K562 (cell line): ENCODE measurements around the gene BCL2L12. TPM values are rescaled to one million over a fixed set of nuclear protein-coding genes. Genes with fewer than 3 reads are reported as not detected.
A peak's percentile ranks its signal among the peaks of the same experiment; 100 is the strongest.

Experiments
- BHLHE40 ChIP-seq: IDR thresholded peaks from 2 replicates; pipeline ENCODE4 v1.6.1; 2011; ENCODE audit warnings: low read length, improper control_type of control experiment
- CBX3 ChIP-seq, 2 experiments: IDR thresholded peaks; 1 replicate in 1 of 2; 2 replicates in 1 of 2; pipeline ENCODE4 v1.6.1; 2012; ENCODE audit warnings: inconsistent platforms in 2 of 2, low read length in 2 of 2, borderline replicate concordance in 1 of 2, control low read depth in 1 of 2
- ETV1 ChIP-seq: fragments of 450-650 bp; conservative IDR thresholded peaks from 2 replicates; pipeline ENCODE4 v1.6.1; 2016; ENCODE audit warnings: missing genetic modification characterization, control low read depth, low read depth, missing compliant biosample characterization
- ETV6 ChIP-seq, 3 experiments: fragments of 150-350 bp in 1 of 3; sonication (generic) in 1 of 3; formaldehyde crosslinking in 1 of 3; IDR thresholded peaks; 2 replicates each; pipeline versions ENCODE4 v1.6.1 to v1.8.0; 2014 to 2022; ENCODE audit warnings: borderline replicate concordance in 2 of 3, low read depth in 2 of 3, antibody characterized with exemption in 1 of 3, low read length in 1 of 3, mild to moderate bottlenecking in 1 of 3, missing genetic modification reagents in 1 of 3
- FOXK2 ChIP-seq, 2 experiments: fragments of 450-650 bp; IDR thresholded peaks in 1 of 2; conservative IDR thresholded peaks in 1 of 2; 2 replicates each; pipeline ENCODE4 v1.6.1; 2016; ENCODE audit warnings: low read depth in 2 of 2, mild to moderate bottlenecking in 1 of 2
- FUS ChIP-seq: fragments of 200-400 bp; formaldehyde crosslinking; optimal IDR thresholded peaks from 2 replicates; pipeline ENCODE3; 2017; ENCODE audit warnings: low read depth, low read length
- GABPB1 ChIP-seq: sonication (generic); formaldehyde crosslinking; IDR thresholded peaks from 2 replicates; pipeline ENCODE4 v1.8.0; 2022; ENCODE audit warnings: mild to moderate bottlenecking, missing genetic modification reagents
- JUND ChIP-seq, 2 experiments: IDR thresholded peaks; 2 replicates in 1 of 2; 3 replicates in 1 of 2; pipeline ENCODE4 v1.6.1; 2011; ENCODE audit warnings: borderline replicate concordance in 2 of 2, low read depth in 2 of 2, low read length in 2 of 2, improper control_type of control experiment in 1 of 2, missing biosample characterization in 1 of 2, missing genetic modification characterization in 1 of 2, missing genetic modification reagents in 1 of 2
- NCOA1 ChIP-seq: fragments of 450-650 bp; IDR thresholded peaks from 2 replicates; pipeline ENCODE4 v1.6.1; 2016; ENCODE audit warnings: low read depth
- POLR3G ChIP-seq: IDR thresholded peaks from 2 replicates; pipeline ENCODE4 v1.6.1; 2011; ENCODE audit not compliant: insufficient read length, insufficient replicate concordance; ENCODE audit errors: extremely low read depth
- PPARD ChIP-seq: fragments of 250-450 bp; sonication (Bioruptor Pico); IDR thresholded peaks from 2 replicates; pipeline ENCODE4 v1.8.0; 2022; ENCODE audit warnings: inconsistent platforms, mild to moderate bottlenecking, moderate library complexity
- SLC30A9 ChIP-seq: fragments of 250-450 bp; sonication (Bioruptor Pico); IDR thresholded peaks from 2 replicates; pipeline ENCODE4 v1.8.0; 2022; ENCODE audit warnings: mild to moderate bottlenecking, moderate library complexity
- STAG1 ChIP-seq: sonication (generic); formaldehyde crosslinking; IDR thresholded peaks from 2 replicates; pipeline ENCODE4 v1.5.0; 2020; ENCODE audit warnings: missing genetic modification reagents, borderline replicate concordance
- TAF1 ChIP-seq: IDR thresholded peaks from 2 replicates; pipeline ENCODE4 v1.6.1; 2011; ENCODE audit warnings: mild to moderate bottlenecking, low read length, moderate library complexity; ENCODE audit not compliant: insufficient read depth, control insufficient read depth, severe bottlenecking; ENCODE audit errors: extremely low read depth
- ZNF184 ChIP-seq: sonication (generic); formaldehyde crosslinking; IDR thresholded peaks from 2 replicates; pipeline ENCODE4 v1.5.0; 2020; ENCODE audit warnings: missing genetic modification reagents
- ZNF239 ChIP-seq: fragments of 250-450 bp; sonication (Bioruptor Pico); IDR thresholded peaks from 2 replicates; pipeline ENCODE4 v1.4.0; 2020; ENCODE audit warnings: mild to moderate bottlenecking
- polyA plus RNA-seq, 8 experiments: library from polyadenylated mRNA; depleted of rRNA in 4 of 8; stranded (reverse) in 5 of 8; unstranded in 3 of 8; fragments of >200 nt; fragmentation: Nextera tagmentation in 2 of 8; fragmentation: Illumina TruSeq in 1 of 8; extraction: Ambion mirVana in 2 of 8; extraction: Trizol in 1 of 8; gene quantifications; 2 replicates each; pipeline versions ENCODE4 v1.2.1 to v1.2.3, GENCODE V29; 2011 to 2014; ENCODE audit warnings: inconsistent platforms in 1 of 8, missing spikeins in 1 of 8
- total RNA-seq, 7 experiments: library from RNA; depleted of rRNA in 6 of 7; stranded (reverse); fragments of >200 nt in 6 of 7; fragmentation: Illumina TruSeq in 2 of 7; extraction: Trizol in 2 of 7; gene quantifications; 2 replicates each; pipeline versions ENCODE4 v1.2.1 to v1.2.3, GENCODE V29; 2011 to 2021; ENCODE audit warnings: low replicate concordance in 1 of 7
- TF ChIP-seq, protein P1 (sequence below): fragments of 450-650 bp; IDR thresholded peaks from 2 replicates; pipeline ENCODE4 v1.6.1; 2016; ENCODE audit warnings: low read depth
- TF ChIP-seq, protein P2 (sequence below): fragments of 450-650 bp; IDR thresholded peaks from one replicate; pipeline ENCODE4 v1.6.1; 2018; ENCODE audit warnings: mild to moderate bottlenecking, moderate library complexity; ENCODE audit not compliant: partially characterized antibody

The BCL2L12 gene
- total and polyA plus RNA-seq, 9 of the 15 experiments (the other 6 are each of a cell fraction or from before 2014, with no cell fraction given): 7.4 to 263 (median 81.2) TPM

DNA sequence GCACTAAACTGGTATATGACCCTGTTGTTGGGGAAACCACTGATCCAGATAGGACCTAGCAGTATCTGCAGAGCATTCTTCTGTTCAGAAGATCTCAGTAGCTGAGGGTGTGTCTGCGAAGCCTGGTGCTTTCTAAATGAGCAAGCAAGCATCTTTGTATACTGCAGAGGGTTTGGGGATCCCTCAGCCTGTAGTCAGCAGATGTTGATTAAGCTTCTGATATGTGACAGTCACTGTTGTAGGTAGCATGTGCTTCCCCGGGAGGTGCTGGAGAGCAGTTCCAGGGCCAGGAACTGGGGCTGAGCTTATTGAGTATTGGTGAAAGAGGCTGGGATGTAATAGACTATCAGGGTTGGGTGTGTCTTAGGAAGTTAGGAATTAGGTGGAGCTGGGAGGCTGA, 22.3 kb upstream of the BCL2L12 start (continued):
- no peak for TF ChIP-seq ETV6 (IDR thresholded peaks at IDR 0.05; ENCODE audit: borderline replicate concordance in 1 of 2, low read depth in 2 of 2, low read length in 1 of 2)
- no peak for TF ChIP-seq ETV6 (CRISPR knock-in tag; IDR thresholded peaks at IDR 0.05; ENCODE audit: borderline replicate concordance)
- TF ChIP-seq BHLHE40: no peak
- TF ChIP-seq JUND (IDR thresholded peaks at IDR 0.05; ENCODE audit: borderline replicate concordance, low read depth, low read length): no peak
- TF ChIP-seq JUND (tag; IDR thresholded peaks at IDR 0.05; ENCODE audit: borderline replicate concordance, low read depth, low read length): no peak
- peak in 1 of 2 experiments; percentile 14; a peak in 1 of 4 replicates for TF ChIP-seq FOXK2 (conservative IDR thresholded peaks at IDR 0.05 in 1 of 2, IDR thresholded peaks at IDR 0.05 in 1 of 2; ENCODE audit: low read depth in 2 of 2)
- TF ChIP-seq PPARD (CRISPR knock-in tag): no peak
- TF ChIP-seq, protein P1, sequence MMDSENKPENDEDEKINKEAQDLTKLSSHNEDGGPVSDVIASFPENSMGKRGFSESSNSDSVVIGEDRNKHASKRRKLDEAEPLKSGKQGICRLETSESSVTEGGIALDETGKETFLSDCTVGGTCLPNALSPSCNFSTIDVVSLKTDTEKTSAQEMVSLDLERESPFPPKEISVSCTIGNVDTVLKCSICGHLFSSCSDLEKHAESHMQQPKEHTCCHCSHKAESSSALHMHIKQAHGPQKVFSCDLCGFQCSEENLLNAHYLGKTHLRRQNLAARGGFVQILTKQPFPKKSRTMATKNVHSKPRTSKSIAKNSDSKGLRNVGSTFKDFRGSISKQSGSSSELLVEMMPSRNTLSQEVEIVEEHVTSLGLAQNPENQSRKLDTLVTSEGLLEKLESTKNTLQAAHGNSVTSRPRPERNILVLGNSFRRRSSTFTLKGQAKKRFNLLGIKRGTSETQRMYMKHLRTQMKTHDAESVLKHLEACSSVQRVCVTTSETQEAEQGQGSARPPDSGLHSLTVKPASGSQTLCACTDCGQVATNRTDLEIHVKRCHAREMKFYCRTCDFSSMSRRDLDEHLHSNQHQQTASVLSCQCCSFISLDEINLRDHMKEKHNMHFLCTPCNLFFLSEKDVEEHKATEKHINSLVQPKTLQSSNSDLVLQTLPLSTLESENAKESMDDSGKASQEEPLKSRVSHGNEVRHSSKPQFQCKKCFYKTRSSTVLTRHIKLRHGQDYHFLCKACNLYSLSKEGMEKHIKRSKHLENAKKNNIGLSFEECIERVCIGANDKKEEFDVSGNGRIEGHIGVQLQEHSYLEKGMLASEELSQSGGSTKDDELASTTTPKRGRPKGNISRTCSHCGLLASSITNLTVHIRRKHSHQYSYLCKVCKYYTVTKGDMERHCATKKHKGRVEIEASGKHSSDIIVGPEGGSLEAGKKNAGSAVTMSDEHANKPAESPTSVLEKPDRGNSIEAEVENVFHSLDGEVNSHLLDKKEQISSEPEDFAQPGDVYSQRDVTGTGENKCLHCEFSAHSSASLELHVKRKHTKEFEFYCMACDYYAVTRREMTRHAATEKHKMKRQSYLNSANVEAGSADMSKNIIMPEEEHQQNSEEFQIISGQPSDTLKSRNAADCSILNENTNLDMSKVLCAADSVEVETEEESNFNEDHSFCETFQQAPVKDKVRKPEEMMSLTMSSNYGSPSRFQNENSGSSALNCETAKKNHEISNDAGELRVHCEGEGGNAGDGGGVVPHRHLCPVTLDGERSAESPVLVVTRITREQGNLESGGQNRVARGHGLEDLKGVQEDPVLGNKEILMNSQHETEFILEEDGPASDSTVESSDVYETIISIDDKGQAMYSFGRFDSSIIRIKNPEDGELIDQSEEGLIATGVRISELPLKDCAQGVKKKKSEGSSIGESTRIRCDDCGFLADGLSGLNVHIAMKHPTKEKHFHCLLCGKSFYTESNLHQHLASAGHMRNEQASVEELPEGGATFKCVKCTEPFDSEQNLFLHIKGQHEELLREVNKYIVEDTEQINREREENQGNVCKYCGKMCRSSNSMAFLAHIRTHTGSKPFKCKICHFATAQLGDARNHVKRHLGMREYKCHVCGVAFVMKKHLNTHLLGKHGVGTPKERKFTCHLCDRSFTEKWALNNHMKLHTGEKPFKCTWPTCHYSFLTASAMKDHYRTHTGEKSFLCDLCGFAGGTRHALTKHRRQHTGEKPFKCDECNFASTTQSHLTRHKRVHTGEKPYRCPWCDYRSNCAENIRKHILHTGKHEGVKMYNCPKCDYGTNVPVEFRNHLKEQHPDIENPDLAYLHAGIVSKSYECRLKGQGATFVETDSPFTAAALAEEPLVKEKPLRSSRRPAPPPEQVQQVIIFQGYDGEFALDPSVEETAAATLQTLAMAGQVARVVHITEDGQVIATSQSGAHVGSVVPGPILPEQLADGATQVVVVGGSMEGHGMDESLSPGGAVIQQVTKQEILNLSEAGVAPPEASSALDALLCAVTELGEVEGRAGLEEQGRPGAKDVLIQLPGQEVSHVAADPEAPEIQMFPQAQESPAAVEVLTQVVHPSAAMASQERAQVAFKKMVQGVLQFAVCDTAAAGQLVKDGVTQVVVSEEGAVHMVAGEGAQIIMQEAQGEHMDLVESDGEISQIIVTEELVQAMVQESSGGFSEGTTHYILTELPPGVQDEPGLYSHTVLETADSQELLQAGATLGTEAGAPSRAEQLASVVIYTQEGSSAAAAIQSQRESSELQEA: no peak
- TF ChIP-seq NCOA1: no peak
- no peak for TF ChIP-seq GABPB1 (CRISPR knock-in tag)
- no peak for TF ChIP-seq ZNF184 (CRISPR knock-in tag)
- no peak for TF ChIP-seq SLC30A9 (CRISPR knock-in tag)
- no peak for TF ChIP-seq CBX3 (IDR thresholded peaks at IDR 0.05; ENCODE audit: borderline replicate concordance in 1 of 2, low read length in 2 of 2)
- TF ChIP-seq STAG1 (CRISPR knock-in tag): no peak
- TF ChIP-seq ZNF239 (CRISPR knock-in tag): no peak
- TF ChIP-seq FUS: no peak
- peak; percentile 20 for TF ChIP-seq TAF1
- TF ChIP-seq POLR3G: no peak
- no peak for TF ChIP-seq ETV1
- TF ChIP-seq, protein P2, sequence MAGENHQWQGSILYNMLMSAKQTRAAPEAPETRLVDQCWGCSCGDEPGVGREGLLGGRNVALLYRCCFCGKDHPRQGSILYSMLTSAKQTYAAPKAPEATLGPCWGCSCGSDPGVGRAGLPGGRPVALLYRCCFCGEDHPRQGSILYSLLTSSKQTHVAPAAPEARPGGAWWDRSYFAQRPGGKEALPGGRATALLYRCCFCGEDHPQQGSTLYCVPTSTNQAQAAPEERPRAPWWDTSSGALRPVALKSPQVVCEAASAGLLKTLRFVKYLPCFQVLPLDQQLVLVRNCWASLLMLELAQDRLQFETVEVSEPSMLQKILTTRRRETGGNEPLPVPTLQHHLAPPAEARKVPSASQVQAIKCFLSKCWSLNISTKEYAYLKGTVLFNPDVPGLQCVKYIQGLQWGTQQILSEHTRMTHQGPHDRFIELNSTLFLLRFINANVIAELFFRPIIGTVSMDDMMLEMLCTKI: no peak
